Testis (tissue), 3 donors: ENCODE measurements around the gene NMT1. TPM values are rescaled to one million over a fixed set of nuclear protein-coding genes. Genes with fewer than 3 reads are reported as not detected.

Experiments
- DNase-seq: peaks from one replicate; pipeline ENCODE4 v3.0.0-alpha.2; 2019
- H3K27ac ChIP-seq, 2 donors: fragments of 200-600 bp; sonication (generic); one replicate each; pipeline ENCODE4 v1.5.1; 2019
- H3K27me3 ChIP-seq: fragments of 200-600 bp; sonication (generic); one replicate; pipeline ENCODE4 v1.5.1; 2019
- H3K36me3 ChIP-seq: fragments of 200-600 bp; sonication (generic); one replicate; pipeline ENCODE4 v1.5.1; 2017; ENCODE audit warnings: low read depth; ENCODE audit errors: missing control alignments
- H3K4me1 ChIP-seq: fragments of 200-600 bp; sonication (generic); one replicate; pipeline ENCODE4 v1.5.1; 2019
- H3K4me3 ChIP-seq, 2 donors: fragments of 200-600 bp; sonication (generic); one replicate each; pipeline ENCODE4 v1.5.1; 2017 to 2019
- H3K9me3 ChIP-seq: fragments of 200-600 bp; sonication (generic); one replicate; pipeline ENCODE4 v1.5.1; 2017
- CTCF ChIP-seq, 3 experiments: fragments of 450-650 bp in 2 of 3; fragments of 200-600 bp in 1 of 3; sonication (generic) in 1 of 3; IDR thresholded peaks; one replicate each; pipeline ENCODE4 v1.5.1; 2016 to 2019; ENCODE audit warnings: antibody characterized with exemption in 3 of 3, mild to moderate bottlenecking in 2 of 3, moderate library complexity in 1 of 3
- POLR2A ChIP-seq: fragments of 450-650 bp; IDR thresholded peaks from one replicate; pipeline ENCODE4 v1.6.1; 2017; ENCODE audit warnings: antibody characterized with exemption, mild to moderate bottlenecking, moderate library complexity
- WGBS, 2 donors: methylation state at CpG; one replicate each; pipeline ENCODE4 v1.1.5; 2018; 5-methylcytosine and 5-hydroxymethylcytosine counted together
- intact Hi-C: fragments of 100-400 bp; cut with DNase I; formaldehyde crosslinking; loops from one replicate; pipeline ENCODE4 v1.15.1; 2023; ENCODE audit warnings: low total_unique reads
- polyA plus RNA-seq: library from polyadenylated mRNA; stranded (reverse); fragments of 350-450 nt; fragmentation: Illumina TruSeq; extraction: RNeasy Lipid Tissue Mini Kit (QIAGEN cat#74804); gene quantifications from one replicate; pipeline ENCODE4 v1.2.3, GENCODE V29; 2014; ENCODE audit warnings: low read depth, low replicate concordance; ENCODE audit not compliant: insufficient read depth
- total RNA-seq, 2 donors: library from RNA; depleted of rRNA; stranded (reverse); fragments of >200 nt; gene quantifications; one replicate each; pipeline ENCODE4 v1.2.3, GENCODE V29; 2016

The NMT1 gene
- total and polyA plus RNA-seq, 3 donors from 2014 or later = 76.1 to 143 (median 79.0) TPM

GRCh38 chr17:45107293-45108010 lies 46.3 kb downstream of the NMT1 start:
- intact Hi-C loops = no loop called here
- H3K36me3 ChIP-seq = no peaks in the 10 kb centered on the region
- peak overlapping the region in 1 of 2 donors; percentile 12 for H3K27ac ChIP-seq
- no peak overlapping the region for H3K4me3 ChIP-seq
- no peaks in the 10 kb centered on the region for H3K27me3 ChIP-seq
- H3K4me1 ChIP-seq = peaks cover 53% of the 10 kb centered on the region
- no peaks in the 10 kb centered on the region for H3K9me3 ChIP-seq
- DNase-seq = no peak
- TF ChIP-seq POLR2A (no peak), CTCF (IDR thresholded peaks at IDR 0.05) (no peak)
- 48 to 54% methylated on average over 11 to 13 of the region's 13 CpGs for WGBS, 2 donors

DNA sequence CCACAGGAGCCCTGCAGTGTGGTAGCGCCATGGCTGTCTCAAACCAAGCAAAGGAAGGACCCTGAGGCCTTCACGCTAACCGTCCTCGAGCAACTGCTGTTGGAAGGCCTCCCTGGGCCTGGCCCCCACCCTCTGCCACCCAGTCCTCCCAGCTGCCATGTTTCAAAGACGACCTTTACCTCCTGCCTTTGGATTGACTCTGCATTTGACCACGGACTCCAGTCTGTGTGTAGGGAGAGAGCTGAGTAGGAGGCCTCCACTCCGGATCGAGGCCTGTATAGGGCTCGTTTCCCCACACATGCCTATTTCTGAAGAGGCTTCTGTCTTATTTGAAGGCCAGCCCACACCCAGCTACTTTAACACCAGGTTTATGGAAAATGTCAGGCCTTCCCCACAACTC lies 46.9 kb downstream of the NMT1 start:
- no peak overlapping the region for H3K4me3 ChIP-seq
- no peak for DNase-seq
- 63 to 76% methylated on average over 6 to 9 of the region's 9 CpGs for WGBS, 2 donors
- no peaks in the 10 kb centered on the region for H3K9me3 ChIP-seq
- peaks cover 47% of the 10 kb centered on the region for H3K4me1 ChIP-seq
- no peaks in the 10 kb centered on the region for H3K27me3 ChIP-seq
- peak overlapping the region in 1 of 2 donors; percentile 12 for H3K27ac ChIP-seq
- no peak for TF ChIP-seq POLR2A
- no peak for TF ChIP-seq CTCF (IDR thresholded peaks at IDR 0.05)
- intact Hi-C loops = no loop called here
- no peaks in the 10 kb centered on the region for H3K36me3 ChIP-seq

DNA sequence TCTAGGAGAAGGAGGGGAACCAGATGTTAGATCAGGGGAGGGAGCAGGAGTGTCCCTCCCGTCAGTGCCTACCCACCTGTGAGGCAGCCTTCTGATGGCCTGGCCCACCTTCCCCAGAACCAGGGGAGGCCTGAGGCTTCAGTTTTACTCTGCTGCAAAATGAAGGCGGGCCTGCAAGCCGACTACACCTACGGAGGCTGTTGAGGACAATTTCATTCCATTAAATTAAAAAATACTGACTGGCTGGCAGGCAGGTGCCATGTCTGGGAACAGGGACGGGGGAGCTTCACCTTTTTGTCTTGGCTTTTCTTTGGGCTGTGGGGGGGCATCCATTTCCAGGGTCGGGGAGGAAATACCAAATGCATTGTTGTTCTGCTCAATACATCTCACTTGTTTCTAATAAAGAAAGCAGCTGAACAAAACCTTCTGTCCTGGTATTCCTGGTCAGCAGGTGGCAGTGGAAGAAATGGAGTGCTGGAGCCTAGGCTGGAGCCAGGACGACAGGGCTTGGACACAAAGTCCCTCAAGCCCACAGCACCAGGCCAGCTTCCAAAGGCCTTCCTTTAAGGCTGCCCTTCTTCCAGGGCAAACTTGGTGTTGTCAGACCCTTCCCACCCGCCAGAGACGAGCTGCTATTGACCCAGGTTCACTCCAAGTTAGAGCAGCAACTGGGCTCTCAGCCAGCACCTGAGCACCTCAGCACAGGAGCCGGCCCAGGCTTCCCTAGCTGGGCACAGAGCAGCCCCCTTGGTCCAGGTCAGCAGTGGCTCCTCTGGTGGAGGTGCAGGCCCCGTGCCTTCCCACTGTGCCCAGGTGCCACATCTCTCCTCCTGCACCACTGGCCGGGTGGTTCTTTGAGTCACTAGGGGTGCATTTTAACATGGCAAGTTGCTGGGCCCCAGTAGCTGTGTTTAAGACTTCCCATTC lies 47.7 kb downstream of the NMT1 start:
- H3K9me3 ChIP-seq = no peaks in the 10 kb centered on the region
- H3K4me1 ChIP-seq = peaks cover 45% of the 10 kb centered on the region
- peak overlapping the region in 1 of 2 donors; percentile 84 for H3K27ac ChIP-seq
- TF ChIP-seq POLR2A = no peak
- TF ChIP-seq CTCF (IDR thresholded peaks at IDR 0.05) = no peak
- WGBS, 2 donors = 76 to 80% methylated on average over 11 to 12 of the region's 12 CpGs
- no peak overlapping the region for H3K4me3 ChIP-seq
- no peaks in the 10 kb centered on the region for H3K36me3 ChIP-seq
- no peak for DNase-seq
- intact Hi-C loops = no loop called here
- H3K27me3 ChIP-seq = no peaks in the 10 kb centered on the region

- H3K27me3 ChIP-seq = no peaks in the 10 kb centered on the region
- no peaks in the 10 kb centered on the region for H3K9me3 ChIP-seq
- intact Hi-C loops = no loop called here
- DNase-seq = peak; percentile 73
- H3K4me1 ChIP-seq = peaks cover 43% of the 10 kb centered on the region
- no peaks in the 10 kb centered on the region for H3K36me3 ChIP-seq
- peak overlapping the region; percentile 67 to 84 for H3K27ac ChIP-seq
- 33 to 41% methylated on average over 8 to 16 of the region's 16 CpGs for WGBS, 2 donors
- no peak overlapping the region for H3K4me3 ChIP-seq
- TF ChIP-seq CTCF (IDR thresholded peaks at IDR 0.05) (no peak), POLR2A (no peak)
Measured at GRCh38 chr17:45110676-45111611, 49.8 kb downstream of the NMT1 start.
